Pancreas (tissue), 10 donors: ENCODE measurements around the gene CNNM3. TPM values are rescaled to one million over a fixed set of nuclear protein-coding genes. Genes with fewer than 3 reads are reported as not detected.

Source experiments
- ATAC-seq, 4 donors: fragments of 200-7000 bp; cut with Tn5 transposase; one replicate each; pipeline versions ENCODE4 v1.8.0 to v1.9.1; 2020; ENCODE audit warnings: mild to moderate bottlenecking in 4 of 4, moderate library complexity in 4 of 4
- DNase-seq, 6 donors: peaks; one replicate each; pipeline ENCODE4 v3.0.0-alpha.2; 2020
- FAIRE-seq: peaks from 2 replicates; lab custom pipeline; 2012; peaks lifted over from hg19 to GRCh38; lab: Jason Lieb, UNC
- H3K27ac ChIP-seq, 4 donors: fragments of 200-600 bp; sonication (generic); 1 replicate in 3 of 4; 2 replicates in 1 of 4; pipeline versions ENCODE4 v1.5.0 to v1.8.0; 2020
- H3K27me3 ChIP-seq, 4 donors: fragments of 200-600 bp; one replicate each; pipeline ENCODE4 v1.8.0; 2021
- H3K36me3 ChIP-seq, 3 donors: fragments of 200-600 bp; sonication (generic) in 1 of 3; one replicate each; pipeline versions ENCODE4 v1.5.0 to v1.8.0; 2020 to 2021
- H3K4me1 ChIP-seq, 3 donors: fragments of 200-600 bp; one replicate each; pipeline ENCODE4 v1.8.0; 2021
- H3K4me3 ChIP-seq, 4 donors: fragments of 200-600 bp; sonication (generic) in 2 of 4; one replicate each; pipeline versions ENCODE4 v1.5.0 to v1.8.0; 2020 to 2021
- H3K9me3 ChIP-seq, 4 donors: fragments of 200-600 bp; one replicate each; pipeline ENCODE4 v1.8.0; 2021
- WGBS, 2 donors: extraction: QIAGEN DNeasy Blood & Tissue Kit; methylation state at CpG; one replicate each; pipeline ENCODE4 v1.1.7; 2013; 5-methylcytosine and 5-hydroxymethylcytosine counted together
- intact Hi-C, 3 donors: fragments of 100-400 bp; cut with DNase I; formaldehyde crosslinking; loops; one replicate each; pipeline versions ENCODE4 v1.11.1 to v1.14.2; 2022
- polyA plus RNA-seq, 2 donors: library from polyadenylated mRNA; stranded (reverse); fragments of 200-250 nt; gene quantifications; one replicate each; pipeline ENCODE4 v1.2.3, GENCODE V29; 2013
- total RNA-seq, 6 donors: library from RNA; stranded (reverse); fragmentation: NEBNext Ultra II Directional in 4 of 6; extraction: Animal tissue kit (Norgen Biotek cat#: 25700) in 4 of 6; gene quantifications; one replicate each; pipeline versions ENCODE4 v1.2.1 to v1.2.4, GENCODE V29; 2021 to 2023
- TF ChIP-seq, protein P1 (sequence below), 4 donors: fragments of 200-600 bp; sonication (generic) in 3 of 4; IDR thresholded peaks; one replicate each; pipeline versions ENCODE4 v1.5.0 to v1.8.0; 2021; ENCODE audit warnings: antibody characterized with exemption in 4 of 4
- donor health status: healthy with polysubstance abuse.
- donor health status: DM: no; HTN: no; CAD: no; lungs with moderate emphysema.
- donor health status: DM: no; HTN: no; CAD: no.
- donor health status: control.
- donor health status: control.
- donor health status: Bipolar disorder and iron deficiency.
- donor health status: DM: yes; HTN: yes; CAD: no.
- donor health status: DM: no; HTN: no; CAD: no.
- donor health status: DM: no; HTN: no; CAD: no.
- donor health status: DM: yes; HTN: yes; CAD: no.

Gene CNNM3
- total and polyA plus RNA-seq, 8 donors: 13.6 to 35.1 (median 25.1) TPM

GRCh38 chr2:96842600-96842999, 26.5 kb downstream of the CNNM3 start:
- H3K4me1 ChIP-seq: no peaks in the 10 kb centered on the region
- no peaks in the 10 kb centered on the region for H3K9me3 ChIP-seq
- intact Hi-C loops: no loop called here
- ATAC-seq: peak in 2 of 4 donors; percentile 37 to 44
- H3K27ac ChIP-seq: no peak overlapping the region
- peaks cover 0 to 2% (median 0%) of the 10 kb centered on the region in 3 donors for H3K36me3 ChIP-seq
- DNase-seq: peak in 1 of 6 donors; percentile 13
- no peaks in the 10 kb centered on the region for H3K27me3 ChIP-seq
- H3K4me3 ChIP-seq: no peak overlapping the region
- WGBS, 2 donors: 76 to 80% methylated on average over 7 of the region's 7 CpGs
- TF ChIP-seq, protein P1, sequence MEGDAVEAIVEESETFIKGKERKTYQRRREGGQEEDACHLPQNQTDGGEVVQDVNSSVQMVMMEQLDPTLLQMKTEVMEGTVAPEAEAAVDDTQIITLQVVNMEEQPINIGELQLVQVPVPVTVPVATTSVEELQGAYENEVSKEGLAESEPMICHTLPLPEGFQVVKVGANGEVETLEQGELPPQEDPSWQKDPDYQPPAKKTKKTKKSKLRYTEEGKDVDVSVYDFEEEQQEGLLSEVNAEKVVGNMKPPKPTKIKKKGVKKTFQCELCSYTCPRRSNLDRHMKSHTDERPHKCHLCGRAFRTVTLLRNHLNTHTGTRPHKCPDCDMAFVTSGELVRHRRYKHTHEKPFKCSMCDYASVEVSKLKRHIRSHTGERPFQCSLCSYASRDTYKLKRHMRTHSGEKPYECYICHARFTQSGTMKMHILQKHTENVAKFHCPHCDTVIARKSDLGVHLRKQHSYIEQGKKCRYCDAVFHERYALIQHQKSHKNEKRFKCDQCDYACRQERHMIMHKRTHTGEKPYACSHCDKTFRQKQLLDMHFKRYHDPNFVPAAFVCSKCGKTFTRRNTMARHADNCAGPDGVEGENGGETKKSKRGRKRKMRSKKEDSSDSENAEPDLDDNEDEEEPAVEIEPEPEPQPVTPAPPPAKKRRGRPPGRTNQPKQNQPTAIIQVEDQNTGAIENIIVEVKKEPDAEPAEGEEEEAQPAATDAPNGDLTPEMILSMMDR (IDR thresholded peaks at IDR 0.05): no peak
- no peak for FAIRE-seq

DNA sequence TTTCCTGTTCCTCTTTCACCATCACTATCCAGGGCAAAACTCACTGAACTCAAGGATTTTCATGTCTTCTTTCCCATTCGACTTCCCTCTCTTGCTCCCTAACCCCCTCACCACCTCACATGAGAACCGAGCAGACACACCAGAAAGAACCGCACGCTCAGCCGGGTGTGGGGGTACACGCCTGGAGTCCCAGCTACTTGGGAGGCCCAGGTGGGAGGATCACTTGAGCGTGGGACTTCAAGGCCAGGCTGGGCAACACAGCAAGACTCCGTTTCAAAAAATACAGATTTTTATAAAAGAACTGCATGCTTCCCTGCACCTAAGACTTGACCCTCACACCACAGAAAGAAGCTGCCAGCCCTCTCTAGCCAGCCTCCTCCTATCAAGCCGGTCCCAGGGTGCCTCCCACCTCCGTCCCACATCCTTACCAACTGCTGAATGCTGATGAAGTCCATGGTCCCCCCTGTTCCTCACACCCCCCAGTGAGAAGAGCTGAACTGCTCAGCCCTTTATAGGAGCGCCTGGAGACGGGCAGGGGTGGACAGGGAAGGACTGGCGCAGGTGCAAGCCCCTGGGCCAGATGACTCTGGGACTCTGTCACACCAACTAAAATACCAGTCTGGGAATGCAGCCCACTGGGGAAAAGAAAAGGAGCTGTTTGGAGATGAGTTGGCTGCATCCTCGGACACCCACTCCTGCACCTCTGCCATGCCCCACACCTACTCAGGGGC, 27.6 kb downstream of the CNNM3 start, which contains the start of gene ANKRD23:
TSS of gene ANKRD23 (minus strand) at position 484 of the 731 bp plus-strand sequence. CDS start at position 455, 29 bp downstream.
- Histone ChIP-seq H3K27me3 (no peaks in the 10 kb centered on the region), H3K27ac (no peak within 1 kb of the TSS), H3K9me3 (no peaks in the 10 kb centered on the region), H3K4me3 (no peak within 1 kb of the TSS), H3K36me3 (peaks cover 0 to 8% (median 0%) of the 10 kb centered on the region in 3 donors), H3K4me1 (no peaks in the 10 kb centered on the region)
- no peak for FAIRE-seq
- TF ChIP-seq, protein P1 (IDR thresholded peaks at IDR 0.05): no peak
- no peak for ATAC-seq
- 94 to 97% methylated on average over 14 of the region's 14 CpGs for WGBS, 2 donors
- intact Hi-C loops: no loop called here
- no peak for DNase-seq

DNA sequence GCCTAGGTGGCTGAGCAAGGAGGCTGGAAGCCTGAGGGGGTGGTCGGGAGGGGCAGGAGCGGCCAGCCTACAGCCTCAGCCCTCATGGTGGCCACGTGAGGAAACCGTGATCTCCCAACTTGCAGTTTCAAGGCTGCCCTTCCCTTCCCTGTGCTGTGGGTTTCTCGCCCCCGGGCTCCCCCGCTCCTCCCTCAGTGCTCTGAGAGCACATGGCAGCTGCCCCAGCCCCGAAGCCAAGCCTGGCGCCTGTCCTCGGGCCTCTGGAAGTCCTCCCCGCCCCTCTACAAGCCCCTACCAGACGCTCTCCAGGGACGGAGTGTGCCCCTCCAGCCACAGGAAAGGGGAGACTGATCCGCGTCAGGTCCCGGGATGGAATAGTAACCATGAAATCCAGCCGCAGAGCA, 28.3 kb downstream of the CNNM3 start:
- Histone ChIP-seq H3K4me1 (no peaks in the 10 kb centered on the region), H3K9me3 (no peaks in the 10 kb centered on the region), H3K36me3 (peaks cover 0 to 8% (median 0%) of the 10 kb centered on the region in 3 donors), H3K4me3 (no peak overlapping the region), H3K27ac (no peak overlapping the region), H3K27me3 (no peaks in the 10 kb centered on the region)
- WGBS, 2 donors: 86 to 90% methylated on average over 16 to 17 of the region's 17 CpGs
- ATAC-seq (no peak), DNase-seq (no peak), FAIRE-seq (no peak)
- intact Hi-C loops: no loop called here
- TF ChIP-seq, protein P1 (IDR thresholded peaks at IDR 0.05): no peak

GRCh38 chr2:96846825-96847224, 30.8 kb downstream of the CNNM3 start:
- Histone ChIP-seq H3K27me3 (no peaks in the 10 kb centered on the region), H3K36me3 (peaks cover 0 to 14% (median 0%) of the 10 kb centered on the region in 3 donors), H3K4me1 (no peaks in the 10 kb centered on the region), H3K27ac (no peak overlapping the region), H3K4me3 (no peak overlapping the region), H3K9me3 (no peaks in the 10 kb centered on the region)
- no peak for DNase-seq
- intact Hi-C loops: no loop called here
- TF ChIP-seq, protein P1 (IDR thresholded peaks at IDR 0.05): no peak
- ATAC-seq: no peak
- FAIRE-seq: no peak
- WGBS, 2 donors: 90 to 94% methylated on average over 5 of the region's 5 CpGs

DNA sequence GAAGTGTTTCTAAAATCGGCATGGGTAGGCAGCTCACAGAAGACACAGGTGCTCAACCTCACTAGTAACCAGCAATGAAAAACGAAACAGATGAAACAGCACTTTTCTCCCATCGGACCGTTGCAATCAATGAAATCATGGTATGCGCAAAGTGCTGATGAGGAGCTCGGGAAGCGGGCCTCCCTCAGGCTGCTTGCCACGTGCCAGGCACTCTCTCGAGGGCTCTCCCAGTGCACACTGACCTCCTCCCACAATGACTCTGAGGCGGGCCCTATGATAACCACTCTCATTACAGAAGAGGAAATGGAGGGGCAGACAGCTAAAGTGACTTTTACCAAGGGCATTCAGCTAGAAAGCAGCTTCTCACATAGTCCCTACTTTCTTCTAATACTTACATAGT, 31.5 kb downstream of the CNNM3 start:
- TF ChIP-seq, protein P1 (IDR thresholded peaks at IDR 0.05): no peak
- Histone ChIP-seq H3K4me1 (no peaks in the 10 kb centered on the region), H3K9me3 (no peaks in the 10 kb centered on the region), H3K36me3 (peaks cover 0 to 15% (median 0%) of the 10 kb centered on the region in 3 donors), H3K27ac (no peak overlapping the region), H3K4me3 (no peak overlapping the region), H3K27me3 (no peaks in the 10 kb centered on the region)
- FAIRE-seq (no peak), DNase-seq (no peak), ATAC-seq (no peak)
- WGBS, 2 donors: 85 to 90% methylated on average over 10 of the region's 10 CpGs
- intact Hi-C loops: no loop called here
